PC-9 (cell line): Measurements from ENCODE around the gene PIR.

Experiments
- EZH2 ChIP-seq: fragments of 200-600 bp; sonication (generic); IDR thresholded peaks from 2 replicates; pipeline ENCODE4 v1.8.0; 2017; ENCODE audit warnings: antibody characterized with exemption, low read depth
- TF ChIP-seq, protein P1 (sequence below): fragments of 200-600 bp; sonication (generic); conservative IDR thresholded peaks from 2 replicates; pipeline ENCODE4 v1.6.1; 2017; ENCODE audit warnings: mixed run types, antibody characterized with exemption, mild to moderate bottlenecking, moderate library complexity

DNA sequence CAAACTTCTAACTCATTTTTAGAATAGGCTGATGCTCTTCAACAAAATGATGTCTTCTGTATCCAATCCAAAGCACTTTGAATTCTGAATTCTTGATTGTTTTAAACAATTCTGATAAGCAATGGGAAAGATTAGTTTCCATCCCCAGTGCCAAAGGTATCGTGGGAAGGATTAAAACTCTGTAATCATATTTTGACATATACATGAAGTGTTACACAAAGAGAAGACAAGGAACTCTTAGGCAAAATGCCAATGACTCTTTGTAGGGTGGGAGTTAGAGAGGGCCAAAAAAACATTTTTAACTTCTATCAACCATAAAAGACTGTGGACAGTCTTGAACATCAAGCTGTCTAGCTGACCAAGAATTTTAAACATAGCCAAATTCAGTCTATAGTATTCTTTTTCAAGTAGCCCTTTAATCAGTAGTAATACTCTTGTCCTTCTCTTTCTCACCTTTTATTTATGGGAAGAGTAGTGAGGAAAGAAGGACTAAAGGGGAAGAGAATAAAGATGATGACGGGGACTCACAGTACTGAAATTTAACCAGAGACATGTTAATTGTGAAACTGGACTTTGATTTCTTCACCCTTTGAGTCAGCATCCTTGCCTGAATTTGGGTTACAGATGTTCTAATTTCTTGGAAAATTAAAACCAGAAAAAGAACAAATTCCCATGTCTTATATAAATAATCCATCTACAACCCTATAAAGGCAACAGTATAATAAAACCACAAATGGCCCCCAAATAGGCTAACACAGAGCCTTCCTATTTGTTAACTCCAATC, 57.1 kb downstream of the PIR start:
- TF ChIP-seq, protein P1, sequence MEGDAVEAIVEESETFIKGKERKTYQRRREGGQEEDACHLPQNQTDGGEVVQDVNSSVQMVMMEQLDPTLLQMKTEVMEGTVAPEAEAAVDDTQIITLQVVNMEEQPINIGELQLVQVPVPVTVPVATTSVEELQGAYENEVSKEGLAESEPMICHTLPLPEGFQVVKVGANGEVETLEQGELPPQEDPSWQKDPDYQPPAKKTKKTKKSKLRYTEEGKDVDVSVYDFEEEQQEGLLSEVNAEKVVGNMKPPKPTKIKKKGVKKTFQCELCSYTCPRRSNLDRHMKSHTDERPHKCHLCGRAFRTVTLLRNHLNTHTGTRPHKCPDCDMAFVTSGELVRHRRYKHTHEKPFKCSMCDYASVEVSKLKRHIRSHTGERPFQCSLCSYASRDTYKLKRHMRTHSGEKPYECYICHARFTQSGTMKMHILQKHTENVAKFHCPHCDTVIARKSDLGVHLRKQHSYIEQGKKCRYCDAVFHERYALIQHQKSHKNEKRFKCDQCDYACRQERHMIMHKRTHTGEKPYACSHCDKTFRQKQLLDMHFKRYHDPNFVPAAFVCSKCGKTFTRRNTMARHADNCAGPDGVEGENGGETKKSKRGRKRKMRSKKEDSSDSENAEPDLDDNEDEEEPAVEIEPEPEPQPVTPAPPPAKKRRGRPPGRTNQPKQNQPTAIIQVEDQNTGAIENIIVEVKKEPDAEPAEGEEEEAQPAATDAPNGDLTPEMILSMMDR = no peak
- TF ChIP-seq EZH2 = no peak
